Activated CD8-positive, alpha-beta memory T cell treated with anti-CD3 and anti-CD28 coated beads, Interleukin-2, amount 50 U/mL, for 24 hours (primary cell): ENCODE measurements around the gene TRIM2.
"Not testable (repeated sequence)": the region's sequence is repeated elsewhere in the genome, so short reads cannot be mapped to it uniquely, and the experiment has no call there.

Source experiments
- DNase-seq: peaks from one replicate; pipeline ENCODE4 v3.0.0-alpha.2; 2020; ENCODE audit errors: extremely low read depth

The TRIM2 gene

GRCh38 chr4:153189016-153189801 is 15.0 kb upstream of the TRIM2 start:
- DNase-seq = no peak

- no peak for DNase-seq
Observed at GRCh38 chr4:153191795-153192363, 12.4 kb upstream of the TRIM2 start.

- no peak for DNase-seq
Observed at GRCh38 chr4:153197301-153197700, 6.9 kb upstream of the TRIM2 start.

GRCh38 chr4:153198719-153199118 is 5.5 kb upstream of the TRIM2 start:
- no peak for DNase-seq

- not testable (repeated sequence) for DNase-seq
Observed at GRCh38 chr4:153203746-153204145, 497 bp upstream of the TRIM2 start.

- DNase-seq = no peak
Observed at GRCh38 chr4:153204728-153205648, 745 bp downstream of the TRIM2 start.

GRCh38 chr4:153205757-153206156 is 1.5 kb downstream of the TRIM2 start:
- DNase-seq = no peak

GRCh38 chr4:153206534-153206933 is 2.3 kb downstream of the TRIM2 start:
- DNase-seq = no peak

- DNase-seq = no peak
Observed at GRCh38 chr4:153207027-153207426, 2.8 kb downstream of the TRIM2 start.

- no peak for DNase-seq
Observed at GRCh38 chr4:153207567-153207966, 3.3 kb downstream of the TRIM2 start.

GRCh38 chr4:153209410-153209809 is 5.2 kb downstream of the TRIM2 start:
- no peak for DNase-seq

- DNase-seq = no peak
Observed at GRCh38 chr4:153210727-153211126, 6.5 kb downstream of the TRIM2 start.

GRCh38 chr4:153211986-153212728 is 7.9 kb downstream of the TRIM2 start:
- DNase-seq = no peak

- DNase-seq = no peak
Observed at GRCh38 chr4:153212736-153213135, 8.5 kb downstream of the TRIM2 start.

- no peak for DNase-seq
Observed at GRCh38 chr4:153215921-153216320, 11.7 kb downstream of the TRIM2 start.

- DNase-seq = no peak
Observed at GRCh38 chr4:153216546-153216945, 12.3 kb downstream of the TRIM2 start.

GRCh38 chr4:153217440-153217839 is 13.2 kb downstream of the TRIM2 start:
- no peak for DNase-seq

GRCh38 chr4:153218961-153219360 is 14.7 kb downstream of the TRIM2 start:
- DNase-seq = no peak

- DNase-seq = no peak
Observed at GRCh38 chr4:153220682-153221395, 16.6 kb downstream of the TRIM2 start.

- DNase-seq = no peak
Observed at GRCh38 chr4:153221783-153222706, 17.8 kb downstream of the TRIM2 start.
